Stomach smooth muscle (tissue), 2 donors: ENCODE data around the gene SNCAIP.
"Not testable (repeated sequence)": the region's sequence is repeated elsewhere in the genome, so short reads cannot be mapped to it uniquely, and the experiment has no call there.

Source experiments
- H3K27ac ChIP-seq: one replicate; pipeline ENCODE4 v1.7.0; 2013; ENCODE audit warnings: mild to moderate bottlenecking, low read length, inconsistent platforms
- H3K27me3 ChIP-seq, 2 donors: one replicate each; pipeline ENCODE4 v1.7.0; 2013; ENCODE audit warnings: low read length in 2 of 2; ENCODE audit not compliant: insufficient read depth in 2 of 2, control insufficient read depth in 1 of 2
- H3K36me3 ChIP-seq, 2 donors: one replicate each; pipeline ENCODE4 v1.7.0; 2013; ENCODE audit warnings: low read length in 2 of 2; ENCODE audit not compliant: control insufficient read depth in 2 of 2, insufficient read depth in 2 of 2
- H3K4me1 ChIP-seq: one replicate; pipeline ENCODE4 v1.7.0; 2013; ENCODE audit warnings: low read length; ENCODE audit not compliant: control insufficient read depth, insufficient read depth
- H3K4me3 ChIP-seq, 2 donors: one replicate each; pipeline ENCODE4 v1.7.0; 2013; ENCODE audit warnings: low read length in 2 of 2
- H3K9ac ChIP-seq, 2 donors: one replicate each; pipeline ENCODE4 v1.7.0; 2013; ENCODE audit warnings: low read length in 2 of 2, mild to moderate bottlenecking in 1 of 2
- H3K9me3 ChIP-seq, 2 donors: one replicate each; pipeline ENCODE4 v1.7.0; 2013; ENCODE audit warnings: low read length in 2 of 2; ENCODE audit not compliant: control insufficient read depth in 2 of 2
- donor health status: healthy.
- donor health status: Pancreatic carcinoma.

Gene SNCAIP

DNA sequence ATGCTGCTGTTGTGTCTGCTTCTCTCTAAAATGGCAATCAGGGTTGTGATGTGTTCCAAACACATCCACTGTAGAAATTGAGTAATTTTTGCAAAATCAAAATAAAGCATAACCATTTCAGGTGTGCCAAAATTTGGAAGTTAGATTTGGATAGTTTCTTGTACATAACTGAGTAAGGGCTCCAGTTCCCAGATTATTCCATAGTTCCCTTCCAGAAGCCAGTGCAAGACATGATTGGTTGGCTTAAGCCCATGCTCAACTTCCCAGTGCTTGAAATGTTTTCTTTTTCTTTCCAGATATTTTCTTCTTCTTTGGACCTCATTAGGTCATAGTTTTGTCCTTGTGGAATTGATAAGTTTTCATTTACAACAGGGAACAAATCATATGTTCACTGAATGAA lies 64.2 kb downstream of the SNCAIP start:
- Histone ChIP-seq H3K27ac (no peak overlapping the region), H3K27me3 (no peaks in the 10 kb centered on the region), H3K4me1 (no peaks in the 10 kb centered on the region), H3K4me3 (no peak overlapping the region), H3K9me3 (no peaks in the 10 kb centered on the region), H3K36me3 (no peaks in the 10 kb centered on the region), H3K9ac (no peak overlapping the region)

DNA sequence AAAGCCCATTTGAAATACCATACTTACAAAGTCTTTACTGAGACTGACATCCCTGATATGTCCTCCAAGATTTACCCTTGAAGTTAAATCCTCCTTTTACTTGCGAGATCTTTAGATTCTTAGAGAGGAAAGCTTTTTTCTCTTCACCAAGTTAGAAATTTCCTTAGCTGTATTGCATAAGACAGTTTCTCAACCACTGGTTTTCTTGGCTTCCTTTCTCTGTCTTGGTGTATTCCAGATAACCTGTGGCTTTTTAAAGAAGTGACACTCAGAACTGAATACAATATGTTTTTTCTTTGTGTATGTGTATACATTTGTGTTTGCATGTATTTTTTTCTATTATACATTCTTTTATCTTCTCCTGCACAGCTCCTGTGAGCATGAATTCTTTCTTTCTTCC lies 65.0 kb downstream of the SNCAIP start:
- Histone ChIP-seq H3K9ac (no peak overlapping the region), H3K27ac (no peak overlapping the region)

DNA sequence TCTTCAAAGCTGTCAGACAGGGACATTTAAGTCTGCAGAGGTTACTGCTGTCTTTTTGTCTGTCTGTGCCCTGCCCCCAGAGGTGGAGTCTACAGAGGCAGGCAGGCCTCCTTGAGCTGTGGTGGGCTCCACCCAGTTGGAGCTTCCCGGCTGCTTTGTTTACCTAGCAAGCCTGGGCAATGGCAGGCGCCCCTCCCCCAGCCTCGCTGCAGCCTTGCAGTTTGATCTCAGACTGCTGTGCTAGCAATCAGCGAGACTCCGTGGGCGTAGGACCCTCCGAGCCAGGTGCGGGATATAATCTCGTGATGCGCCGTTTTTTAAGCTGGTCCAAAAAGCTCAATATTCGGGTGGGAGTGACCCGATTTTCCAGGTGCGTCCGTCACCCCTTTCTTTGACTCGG lies 70.9 kb downstream of the SNCAIP start:
- H3K36me3 ChIP-seq, H3K4me1 ChIP-seq, H3K27me3 ChIP-seq, H3K9ac ChIP-seq, H3K9me3 ChIP-seq, H3K4me3 ChIP-seq, H3K27ac ChIP-seq: not testable (repeated sequence)

More for the DNA sequence above, 65.0 kb downstream of the SNCAIP start:
- H3K9me3 ChIP-seq, result no peaks in the 10 kb centered on the region
- no peaks in the 10 kb centered on the region for H3K27me3 ChIP-seq
- no peak overlapping the region for H3K4me3 ChIP-seq
- no peaks in the 10 kb centered on the region for H3K36me3 ChIP-seq
- no peaks in the 10 kb centered on the region for H3K4me1 ChIP-seq

DNA sequence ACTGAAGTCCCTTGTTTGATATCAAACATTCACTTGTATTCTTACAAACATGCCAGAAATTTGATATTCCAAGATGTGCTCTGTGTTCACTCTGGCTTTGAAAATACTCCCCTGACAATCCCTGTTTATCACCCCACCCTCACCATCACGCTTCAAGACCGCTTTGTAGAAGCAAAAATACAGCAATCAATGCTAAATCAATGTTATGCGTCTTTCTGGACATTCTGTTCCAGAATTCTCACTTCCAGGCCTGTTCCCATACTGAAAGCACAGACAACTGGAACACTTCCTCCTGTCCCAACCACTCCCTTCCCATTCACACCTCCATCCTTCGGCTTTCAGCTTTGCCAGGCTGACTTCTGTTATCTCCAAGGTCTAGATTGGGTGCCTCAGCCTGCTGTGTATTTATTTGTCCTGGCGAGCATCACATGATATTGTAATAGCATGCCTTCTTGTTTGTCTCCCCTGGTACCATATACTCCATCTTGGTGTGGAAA lies 72.8 kb downstream of the SNCAIP start:
- H3K9me3 ChIP-seq, result no peaks in the 10 kb centered on the region
- H3K4me3 ChIP-seq, result no peak overlapping the region
- H3K4me1 ChIP-seq, result no peaks in the 10 kb centered on the region
- H3K27ac ChIP-seq, result no peak overlapping the region
- H3K9ac ChIP-seq, result no peak overlapping the region
- no peaks in the 10 kb centered on the region for H3K27me3 ChIP-seq
- H3K36me3 ChIP-seq, result no peaks in the 10 kb centered on the region

DNA sequence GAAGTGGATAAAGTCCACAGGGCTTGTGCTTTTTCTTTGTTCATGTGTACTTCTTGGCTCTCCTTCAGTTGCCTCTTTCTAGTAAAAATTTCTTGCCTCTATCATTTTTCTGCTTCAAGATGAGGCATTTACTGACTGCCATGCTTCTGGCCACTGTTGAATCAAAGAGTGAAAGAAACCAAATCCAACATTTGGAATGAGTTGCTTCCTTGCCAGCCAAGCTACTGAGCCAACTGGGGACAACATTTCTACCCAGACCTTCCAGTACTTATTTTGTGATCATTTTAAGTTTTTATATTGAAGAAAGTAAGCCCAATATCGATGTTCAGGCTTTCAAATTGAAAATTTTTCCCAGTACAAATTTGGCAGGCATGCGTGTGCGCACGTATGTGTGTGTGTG lies 73.2 kb downstream of the SNCAIP start:
- H3K27ac ChIP-seq, result no peak overlapping the region
- H3K4me3 ChIP-seq, result no peak overlapping the region
- no peak overlapping the region for H3K9ac ChIP-seq
- H3K27me3 ChIP-seq, result no peaks in the 10 kb centered on the region
- H3K9me3 ChIP-seq, result no peaks in the 10 kb centered on the region
- no peaks in the 10 kb centered on the region for H3K36me3 ChIP-seq
- H3K4me1 ChIP-seq, result no peaks in the 10 kb centered on the region

DNA sequence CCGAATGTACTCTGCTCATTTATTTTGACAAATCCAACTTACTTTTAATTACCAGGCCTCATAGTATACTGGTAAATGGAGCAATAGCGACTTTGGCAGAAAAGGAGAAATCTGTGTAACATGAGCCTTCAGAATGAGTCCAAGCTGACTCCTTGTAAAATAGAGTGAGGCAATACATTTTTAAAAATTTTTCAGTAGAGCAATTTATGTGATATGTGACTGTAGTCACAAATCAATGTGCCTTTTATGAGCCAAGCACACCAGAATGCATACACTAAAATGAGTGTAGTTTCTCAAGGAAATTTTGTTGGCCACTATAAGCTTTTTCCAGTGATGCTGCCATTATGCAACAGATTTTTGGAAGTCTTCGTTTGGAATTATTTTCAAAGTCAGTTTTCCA lies 73.8 kb downstream of the SNCAIP start:
- Histone ChIP-seq H3K4me3 (no peak overlapping the region), H3K27ac (no peak overlapping the region), H3K9me3 (no peaks in the 10 kb centered on the region), H3K27me3 (no peaks in the 10 kb centered on the region), H3K36me3 (no peaks in the 10 kb centered on the region), H3K4me1 (no peaks in the 10 kb centered on the region), H3K9ac (no peak overlapping the region)

DNA sequence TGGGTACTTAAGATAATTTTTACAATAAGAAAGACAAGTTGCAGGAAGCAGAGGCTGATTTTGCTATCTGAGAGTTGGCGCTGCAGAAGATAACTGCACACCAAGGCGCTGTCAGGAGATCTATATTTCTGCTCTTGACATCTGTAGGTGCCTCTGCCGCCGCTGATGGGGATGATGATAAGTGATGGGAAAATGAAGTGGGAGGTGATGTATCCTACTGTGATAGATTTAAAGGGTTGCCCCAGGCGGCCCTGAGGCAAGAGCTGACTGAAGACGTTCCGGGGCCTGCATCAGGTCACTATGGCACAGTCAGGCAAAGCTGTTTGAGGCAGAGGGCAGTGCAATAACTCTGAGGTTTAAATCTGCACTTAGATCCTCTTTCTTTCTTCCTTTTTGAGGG lies 78.1 kb downstream of the SNCAIP start:
- H3K4me3 ChIP-seq, result no peak overlapping the region
- peaks cover 3% of the 10 kb centered on the region for H3K4me1 ChIP-seq
- H3K27ac ChIP-seq, result no peak overlapping the region
- H3K27me3 ChIP-seq, result no peaks in the 10 kb centered on the region
- H3K9me3 ChIP-seq, result no peaks in the 10 kb centered on the region
- no peaks in the 10 kb centered on the region for H3K36me3 ChIP-seq
- no peak overlapping the region for H3K9ac ChIP-seq

DNA sequence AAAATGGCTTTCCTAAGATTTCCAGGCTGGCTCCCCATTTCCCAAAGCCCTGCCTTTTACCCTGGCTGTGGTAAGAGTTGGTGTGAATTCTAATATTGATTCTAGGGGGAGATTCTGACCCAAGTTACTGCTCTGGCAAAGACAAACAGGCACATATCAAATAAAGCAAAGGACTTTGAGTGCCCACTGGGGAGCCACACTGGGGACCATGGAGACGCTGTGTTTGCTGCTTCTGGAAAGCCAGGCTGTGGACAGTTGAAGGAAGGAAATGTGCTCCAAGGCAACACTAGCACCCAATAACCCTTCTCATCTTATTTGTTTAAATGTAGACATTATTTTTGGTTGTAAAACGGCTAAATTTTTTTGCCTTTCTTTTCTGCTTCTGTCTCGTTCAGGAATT lies 78.7 kb downstream of the SNCAIP start:
- Histone ChIP-seq H3K27me3 (no peaks in the 10 kb centered on the region), H3K9ac (no peak overlapping the region), H3K4me1 (peaks cover 3% of the 10 kb centered on the region), H3K9me3 (no peaks in the 10 kb centered on the region), H3K4me3 (no peak overlapping the region), H3K27ac (no peak overlapping the region), H3K36me3 (no peaks in the 10 kb centered on the region)

DNA sequence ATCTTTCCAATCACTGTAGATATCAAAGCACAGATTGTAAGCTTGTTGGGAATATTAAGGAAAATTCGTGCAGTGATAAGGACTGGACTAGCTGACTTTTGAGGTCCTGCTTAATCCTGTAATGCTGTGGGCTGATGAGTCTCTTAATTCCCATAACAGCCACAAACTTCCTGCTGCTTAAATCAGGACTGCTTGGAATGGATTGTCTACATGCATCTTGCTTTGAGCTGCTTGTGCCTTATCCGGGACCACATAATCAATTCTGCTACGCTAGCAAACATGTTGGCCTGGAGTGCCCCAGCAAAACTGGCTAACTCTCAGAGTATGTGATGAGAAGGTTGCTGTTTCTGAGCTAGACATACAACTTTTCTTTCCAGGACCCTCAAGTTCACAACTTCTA lies 79.6 kb downstream of the SNCAIP start:
- H3K9me3 ChIP-seq, result no peaks in the 10 kb centered on the region
- peaks cover 3% of the 10 kb centered on the region for H3K4me1 ChIP-seq
- no peak overlapping the region for H3K4me3 ChIP-seq
- H3K27ac ChIP-seq, result no peak overlapping the region
- H3K9ac ChIP-seq, result no peak overlapping the region
- H3K27me3 ChIP-seq, result no peaks in the 10 kb centered on the region
- H3K36me3 ChIP-seq, result no peaks in the 10 kb centered on the region

DNA sequence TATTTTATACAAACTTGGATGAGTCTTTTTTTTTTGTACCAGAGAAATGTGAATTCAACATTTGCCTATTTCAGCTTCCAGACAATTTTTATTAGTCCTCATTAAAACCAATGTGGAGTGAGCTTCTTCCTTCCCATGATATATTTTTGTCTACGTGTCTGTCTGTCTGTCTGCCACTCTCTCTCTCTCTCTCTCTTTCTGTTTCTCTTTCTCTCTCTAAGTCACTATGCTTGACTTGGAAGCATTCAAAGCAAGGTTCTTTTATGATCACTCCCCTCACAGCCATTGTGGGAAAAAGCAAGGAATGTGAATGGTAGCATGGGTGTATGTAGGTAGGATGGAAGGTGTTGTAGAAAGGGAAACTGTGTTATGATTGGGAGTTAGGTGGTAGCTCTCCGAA lies 80.2 kb downstream of the SNCAIP start:
- no peaks in the 10 kb centered on the region for H3K9me3 ChIP-seq
- H3K36me3 ChIP-seq, result no peaks in the 10 kb centered on the region
- no peak overlapping the region for H3K9ac ChIP-seq
- H3K4me3 ChIP-seq, result no peak overlapping the region
- H3K27ac ChIP-seq, result no peak overlapping the region
- peaks cover 3% of the 10 kb centered on the region for H3K4me1 ChIP-seq
- no peaks in the 10 kb centered on the region for H3K27me3 ChIP-seq

DNA sequence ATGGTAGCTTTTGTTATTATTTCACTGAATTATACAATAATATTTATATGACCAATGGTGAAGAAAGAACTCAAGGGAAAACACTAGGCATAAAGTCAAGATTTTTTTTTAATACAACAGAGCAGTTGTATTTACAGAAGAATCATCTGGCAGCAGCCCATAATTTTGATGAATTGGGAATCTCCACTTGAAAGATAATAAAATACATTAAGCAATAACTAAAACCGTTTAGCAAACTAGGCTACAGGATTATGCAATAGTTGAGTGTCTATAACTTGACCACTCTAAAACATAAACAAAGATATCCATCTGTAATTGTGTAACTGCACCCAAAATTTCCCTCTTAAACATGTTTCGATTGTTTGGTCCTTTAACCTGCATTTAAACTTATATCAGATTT lies 80.8 kb downstream of the SNCAIP start:
- Histone ChIP-seq H3K9me3 (no peaks in the 10 kb centered on the region), H3K36me3 (no peaks in the 10 kb centered on the region), H3K4me1 (peaks cover 3% of the 10 kb centered on the region), H3K27me3 (no peaks in the 10 kb centered on the region), H3K4me3 (no peak overlapping the region), H3K27ac (no peak overlapping the region), H3K9ac (no peak overlapping the region)
